K562 (cell line): Measurements from ENCODE around the gene BMPR2. TPM values are rescaled to one million over a fixed set of nuclear protein-coding genes. Genes with fewer than 3 reads are reported as not detected.

Experiments
- ATAC-seq: fragments of 200-7000 bp; cut with Tn5 transposase; 3 replicates; pipeline ENCODE4 v1.9.1; 2020; ENCODE audit warnings: moderate library complexity
- BruUV-seq: library from RNA; stranded (reverse); fragments of 400-500 nt; replicated peaks from 2 replicates; lab custom pipeline; 2021; lab: Mats Ljungman, UMichigan
- CTCF ChIA-PET: fragments of 300-600 bp; formaldehyde crosslinking; extraction: SDS; loops from one replicate; lab custom pipeline; 2021; ENCODE audit warnings: low intra/inter-chr PET ratio; lab: Yijun Ruan, JAX
- POLR2A ChIA-PET: fragments of 300-600, 350-650 bp; sonication (Branson Sonifier 250); formaldehyde crosslinking; extraction: SDS; loops from one replicate; lab custom pipeline; 2021; ENCODE audit warnings: antibody characterized with exemption, inconsistent platforms; lab: Yijun Ruan, JAX
- DNase-seq, 4 experiments: peaks; one replicate each; pipeline versions ENCODE4 v3.0.0 to v3.0.0-alpha.2; 2011 to 2018; ENCODE audit warnings: low spot score in 3 of 4, mixed read lengths in 3 of 4; ENCODE audit errors: extremely low read depth in 1 of 4
- FAIRE-seq: peaks from 2 replicates; lab custom pipeline; 2011; peaks lifted over from hg19 to GRCh38; lab: Jason Lieb, UNC
- H2AFZ ChIP-seq: 2 replicates; pipeline ENCODE4 v1.6.0; 2011; ENCODE audit warnings: low read depth, low read length, control low read depth, inconsistent platforms
- H3K27ac ChIP-seq: fragments of 200-600 bp; 3 replicates; pipeline ENCODE4 v1.8.0; 2011; ENCODE audit warnings: low read depth, mild to moderate bottlenecking, control low read depth, inconsistent platforms, low read length, moderate library complexity, mixed read lengths; ENCODE audit errors: extremely low read depth
- H3K27me3 ChIP-seq, 2 experiments: fragments of 300-600 bp in 1 of 2; 2 replicates in 1 of 2; 3 replicates in 1 of 2; pipeline versions ENCODE4 v1.6.0 to v1.8.0; 2011; ENCODE audit warnings: inconsistent platforms in 2 of 2, low read length in 2 of 2, mild to moderate bottlenecking in 1 of 2, mixed read lengths in 1 of 2, moderate library complexity in 1 of 2; ENCODE audit not compliant: control insufficient read depth in 2 of 2, insufficient read depth in 2 of 2
- H3K36me3 ChIP-seq: fragments of 300-600 bp; 3 replicates; pipeline ENCODE4 v1.8.0; 2011; ENCODE audit warnings: mild to moderate bottlenecking, low read length, inconsistent platforms; ENCODE audit not compliant: control insufficient read depth, insufficient read depth
- H3K4me1 ChIP-seq, 2 experiments: fragments of 200-600 bp in 1 of 2; replicated peaks in 1 of 2; 2 replicates in 1 of 2; 3 replicates in 1 of 2; pipeline versions ENCODE4 v1.5.1 to v1.8.0; 2011; ENCODE audit warnings: inconsistent platforms in 2 of 2, low read length in 2 of 2, mild to moderate bottlenecking in 1 of 2, mixed read lengths in 1 of 2, moderate library complexity in 1 of 2; ENCODE audit not compliant: control insufficient read depth in 2 of 2, insufficient read depth in 2 of 2
- H3K4me2 ChIP-seq: 2 replicates; pipeline ENCODE4 v1.6.1; 2011; ENCODE audit warnings: low read length, control low read depth, inconsistent platforms, mixed read lengths; ENCODE audit not compliant: insufficient read depth
- H3K4me3 ChIP-seq: fragments of 200-600 bp; sonication (generic), shearing (Covaris generic); 2 replicates; pipeline ENCODE4 v1.5.1; 2016; ENCODE audit warnings: control low read depth, inconsistent platforms
- H3K79me2 ChIP-seq: fragments of 200-600 bp; 3 replicates; pipeline ENCODE4 v1.8.0; 2011; ENCODE audit warnings: low read length, inconsistent platforms; ENCODE audit not compliant: control insufficient read depth, insufficient read depth
- H3K9ac ChIP-seq, 2 experiments: 2 replicates each; pipeline versions ENCODE4 v1.6.0 to v1.6.1; 2011; ENCODE audit warnings: low read depth in 2 of 2, low read length in 2 of 2, control low read depth in 1 of 2, inconsistent platforms in 1 of 2, mild to moderate bottlenecking in 1 of 2, mixed read lengths in 1 of 2; ENCODE audit not compliant: insufficient read depth in 1 of 2
- H3K9me1 ChIP-seq: one replicate; pipeline ENCODE4 v1.6.0; 2011; ENCODE audit warnings: inconsistent platforms, mild to moderate bottlenecking, low read length, moderate library complexity; ENCODE audit not compliant: control insufficient read depth, insufficient read depth
- H3K9me3 ChIP-seq: replicated peaks from 2 replicates; pipeline ENCODE4 v1.5.1; 2011; ENCODE audit warnings: low read depth, low read length, inconsistent platforms; ENCODE audit not compliant: control insufficient read depth, insufficient read depth
- H4K20me1 ChIP-seq: replicated peaks from 2 replicates; pipeline ENCODE4 v1.6.1; 2011; ENCODE audit warnings: low read length, inconsistent platforms, mixed read lengths; ENCODE audit not compliant: control insufficient read depth, insufficient read depth
- CEBPB ChIP-seq: fragments of 450-650 bp; IDR thresholded peaks from 2 replicates; pipeline ENCODE4 v1.6.1; 2016; ENCODE audit warnings: missing genetic modification characterization, missing compliant biosample characterization
- CTBP1 ChIP-seq: fragments of 450-650 bp; IDR thresholded peaks from 2 replicates; pipeline ENCODE4 v1.6.1; 2016; ENCODE audit warnings: borderline replicate concordance
- HNRNPL ChIP-seq: fragments of 200-400 bp; formaldehyde crosslinking; IDR thresholded peaks from 2 replicates; pipeline ENCODE4 v1.6.1; 2017; ENCODE audit warnings: low read depth, mild to moderate bottlenecking, low read length
- MXI1 ChIP-seq: IDR thresholded peaks from 2 replicates; pipeline ENCODE4 v1.6.1; 2011; ENCODE audit warnings: low read depth, mild to moderate bottlenecking, improper control_type of control experiment, low read length
- SMARCE1 ChIP-seq: fragments of 450-650 bp; IDR thresholded peaks from 2 replicates; pipeline ENCODE4 v1.7.1; 2016; ENCODE audit warnings: mild to moderate bottlenecking
- SRSF1 ChIP-seq: fragments of 200-400 bp; formaldehyde crosslinking; IDR thresholded peaks from 2 replicates; pipeline ENCODE4 v1.6.1; 2017; ENCODE audit warnings: mild to moderate bottlenecking, low read depth, low read length, moderate library complexity
- ZNF76 ChIP-seq: fragments of 250-450 bp; sonication (Bioruptor Pico); IDR thresholded peaks from 2 replicates; pipeline ENCODE4 v1.4.0; 2020; ENCODE audit warnings: mild to moderate bottlenecking, moderate library complexity, borderline replicate concordance
- WGBS: fragments of 100-300 bp; shearing (Covaris generic); methylation state at CpG from one replicate; pipeline ENCODE4 v1.1.6; 2016; ENCODE audit warnings: low coverage, mixed read lengths; ENCODE audit not compliant: insufficient coverage; ENCODE audit errors: missing lambda C conversion rate; 5-methylcytosine and 5-hydroxymethylcytosine counted together
- in situ Hi-C: fragments of 300-500 bp; cut with MboI; formaldehyde crosslinking; loops from 4 replicates; pipeline ENCODE4 v1.15.0; 2018; ENCODE audit warnings: inconsistent platforms, mixed read lengths
- intact Hi-C: fragments of 100-400 bp; cut with micrococcal nuclease; formaldehyde crosslinking; loops from 2 replicates; pipeline ENCODE4 v1.14.2; 2022
- polyA plus RNA-seq, 8 experiments: library from polyadenylated mRNA; depleted of rRNA in 4 of 8; stranded (reverse) in 5 of 8; unstranded in 3 of 8; fragments of >200 nt; fragmentation: Nextera tagmentation in 2 of 8; fragmentation: Illumina TruSeq in 1 of 8; extraction: Ambion mirVana in 2 of 8; extraction: Trizol in 1 of 8; gene quantifications; 2 replicates each; pipeline versions ENCODE4 v1.2.1 to v1.2.3, GENCODE V29; 2011 to 2014; ENCODE audit warnings: inconsistent platforms in 1 of 8, missing spikeins in 1 of 8
- total RNA-seq, 7 experiments: library from RNA; depleted of rRNA in 6 of 7; stranded (reverse); fragments of >200 nt in 6 of 7; fragmentation: Illumina TruSeq in 2 of 7; extraction: Trizol in 2 of 7; gene quantifications; 2 replicates each; pipeline versions ENCODE4 v1.2.1 to v1.2.3, GENCODE V29; 2011 to 2021; ENCODE audit warnings: low replicate concordance in 1 of 7
- TF ChIP-seq, protein P1 (sequence below): sonication (generic); formaldehyde crosslinking; IDR thresholded peaks from 2 replicates; pipeline ENCODE4 v1.8.0; 2023; ENCODE audit warnings: mild to moderate bottlenecking, missing genetic modification reagents
- TF ChIP-seq, protein P2 (sequence below), 2 experiments: fragments of 450-650 bp in 1 of 2; IDR thresholded peaks; 2 replicates each; pipeline ENCODE4 v1.6.1; 2011 to 2017; ENCODE audit warnings: low read depth in 2 of 2, antibody characterized with exemption in 1 of 2, borderline replicate concordance in 1 of 2, low read length in 1 of 2, mild to moderate bottlenecking in 1 of 2, mixed read lengths in 1 of 2; ENCODE audit not compliant: control insufficient read depth in 1 of 2
- TF ChIP-seq, protein P3 (sequence below): fragments of 450-650 bp; IDR thresholded peaks from 2 replicates; pipeline ENCODE4 v1.6.1; 2016; ENCODE audit warnings: low read depth, mild to moderate bottlenecking, moderate library complexity
- TF ChIP-seq, protein P4 (sequence below): sonication (generic); formaldehyde crosslinking; IDR thresholded peaks from 2 replicates; pipeline ENCODE4 v1.8.0; 2022; ENCODE audit warnings: mild to moderate bottlenecking, missing genetic modification reagents

The BMPR2 gene
- total and polyA plus RNA-seq, 9 of the 15 experiments (the other 6 are each of a cell fraction or from before 2014, with no cell fraction given): 0.73 to 5.0 (median 3.3) TPM

DNA sequence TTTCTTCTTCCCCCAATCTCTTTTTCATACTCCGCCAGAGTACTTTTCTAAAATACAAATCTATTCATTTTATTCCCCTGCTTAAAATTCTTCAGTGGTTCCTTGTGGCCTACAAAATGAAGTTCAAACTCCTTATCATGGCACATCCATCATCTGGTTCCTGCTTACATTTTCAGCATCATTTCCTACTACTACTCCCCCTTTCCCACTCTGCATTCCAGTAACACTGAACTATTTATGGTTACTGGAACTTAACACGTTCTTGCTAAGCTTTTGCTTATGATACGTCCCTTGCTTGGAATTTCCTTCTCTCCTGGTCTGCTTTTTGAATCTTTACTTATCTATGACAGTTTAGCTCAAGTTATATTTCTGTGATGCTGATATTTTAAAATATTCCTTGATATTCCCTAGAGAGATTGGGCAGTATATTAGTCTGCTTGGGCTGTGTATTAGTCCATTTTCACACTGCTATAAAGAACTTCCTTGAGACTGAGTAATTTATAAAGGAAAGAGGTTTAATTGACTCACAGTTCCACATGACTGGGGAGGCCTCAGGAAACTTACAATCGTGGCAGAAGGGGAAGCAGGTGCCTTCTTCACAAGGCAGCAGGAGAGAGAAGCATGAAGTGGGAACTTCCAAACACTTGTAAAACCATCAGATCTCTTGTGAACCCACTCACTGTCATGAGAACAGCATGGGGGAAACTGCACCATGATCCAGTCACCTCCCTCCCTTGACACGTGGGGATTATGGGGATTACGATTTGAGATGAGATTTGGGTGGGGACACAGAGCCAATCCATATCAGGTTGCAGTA lies 53.2 kb downstream of the BMPR2 start:
- ChIA-PET CTCF (no interaction called here), POLR2A (no interaction called here)
- WGBS: 37% methylated on average over 5 of the region's 6 CpGs
- H3K9ac ChIP-seq: no peak overlapping the region
- no peaks in the 10 kb centered on the region for H3K27me3 ChIP-seq
- intact Hi-C loops (no loop called here), in situ Hi-C loops (no loop called here)
- no peak overlapping the region for H2AFZ ChIP-seq
- no peak overlapping the region for H3K4me2 ChIP-seq
- H4K20me1 ChIP-seq: no peaks in the 10 kb centered on the region
- DNase-seq (no peak), FAIRE-seq (no peak), ATAC-seq (no peak)
- no peaks in the 10 kb centered on the region for H3K4me1 ChIP-seq
- H3K36me3 ChIP-seq: no peaks in the 10 kb centered on the region
- no peak overlapping the region for H3K4me3 ChIP-seq
- no peaks in the 10 kb centered on the region for H3K9me1 ChIP-seq
- H3K79me2 ChIP-seq: no peaks in the 10 kb centered on the region
- no peaks in the 10 kb centered on the region for H3K9me3 ChIP-seq
- H3K27ac ChIP-seq: no peak overlapping the region
- BruUV-seq: no TSS peak
- TF ChIP-seq SMARCE1 (no peak), CEBPB (tag) (no peak), HNRNPL (no peak), ZNF76 (CRISPR knock-in tag) (no peak), SRSF1 (no peak), MXI1 (no peak), CTBP1 (no peak)
- TF ChIP-seq, protein P1, sequence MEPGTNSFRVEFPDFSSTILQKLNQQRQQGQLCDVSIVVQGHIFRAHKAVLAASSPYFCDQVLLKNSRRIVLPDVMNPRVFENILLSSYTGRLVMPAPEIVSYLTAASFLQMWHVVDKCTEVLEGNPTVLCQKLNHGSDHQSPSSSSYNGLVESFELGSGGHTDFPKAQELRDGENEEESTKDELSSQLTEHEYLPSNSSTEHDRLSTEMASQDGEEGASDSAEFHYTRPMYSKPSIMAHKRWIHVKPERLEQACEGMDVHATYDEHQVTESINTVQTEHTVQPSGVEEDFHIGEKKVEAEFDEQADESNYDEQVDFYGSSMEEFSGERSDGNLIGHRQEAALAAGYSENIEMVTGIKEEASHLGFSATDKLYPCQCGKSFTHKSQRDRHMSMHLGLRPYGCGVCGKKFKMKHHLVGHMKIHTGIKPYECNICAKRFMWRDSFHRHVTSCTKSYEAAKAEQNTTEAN (CRISPR knock-in tag): no peak
- TF ChIP-seq, protein P2, sequence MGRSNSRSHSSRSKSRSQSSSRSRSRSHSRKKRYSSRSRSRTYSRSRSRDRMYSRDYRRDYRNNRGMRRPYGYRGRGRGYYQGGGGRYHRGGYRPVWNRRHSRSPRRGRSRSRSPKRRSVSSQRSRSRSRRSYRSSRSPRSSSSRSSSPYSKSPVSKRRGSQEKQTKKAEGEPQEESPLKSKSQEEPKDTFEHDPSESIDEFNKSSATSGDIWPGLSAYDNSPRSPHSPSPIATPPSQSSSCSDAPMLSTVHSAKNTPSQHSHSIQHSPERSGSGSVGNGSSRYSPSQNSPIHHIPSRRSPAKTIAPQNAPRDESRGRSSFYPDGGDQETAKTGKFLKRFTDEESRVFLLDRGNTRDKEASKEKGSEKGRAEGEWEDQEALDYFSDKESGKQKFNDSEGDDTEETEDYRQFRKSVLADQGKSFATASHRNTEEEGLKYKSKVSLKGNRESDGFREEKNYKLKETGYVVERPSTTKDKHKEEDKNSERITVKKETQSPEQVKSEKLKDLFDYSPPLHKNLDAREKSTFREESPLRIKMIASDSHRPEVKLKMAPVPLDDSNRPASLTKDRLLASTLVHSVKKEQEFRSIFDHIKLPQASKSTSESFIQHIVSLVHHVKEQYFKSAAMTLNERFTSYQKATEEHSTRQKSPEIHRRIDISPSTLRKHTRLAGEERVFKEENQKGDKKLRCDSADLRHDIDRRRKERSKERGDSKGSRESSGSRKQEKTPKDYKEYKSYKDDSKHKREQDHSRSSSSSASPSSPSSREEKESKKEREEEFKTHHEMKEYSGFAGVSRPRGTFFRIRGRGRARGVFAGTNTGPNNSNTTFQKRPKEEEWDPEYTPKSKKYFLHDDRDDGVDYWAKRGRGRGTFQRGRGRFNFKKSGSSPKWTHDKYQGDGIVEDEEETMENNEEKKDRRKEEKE (IDR thresholded peaks at IDR 0.05; ENCODE audit: borderline replicate concordance in 1 of 2, control insufficient read depth in 1 of 2, low read depth in 2 of 2, low read length in 1 of 2): no peak
- TF ChIP-seq, protein P3, sequence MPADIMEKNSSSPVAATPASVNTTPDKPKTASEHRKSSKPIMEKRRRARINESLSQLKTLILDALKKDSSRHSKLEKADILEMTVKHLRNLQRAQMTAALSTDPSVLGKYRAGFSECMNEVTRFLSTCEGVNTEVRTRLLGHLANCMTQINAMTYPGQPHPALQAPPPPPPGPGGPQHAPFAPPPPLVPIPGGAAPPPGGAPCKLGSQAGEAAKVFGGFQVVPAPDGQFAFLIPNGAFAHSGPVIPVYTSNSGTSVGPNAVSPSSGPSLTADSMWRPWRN: no peak
- TF ChIP-seq, protein P4, sequence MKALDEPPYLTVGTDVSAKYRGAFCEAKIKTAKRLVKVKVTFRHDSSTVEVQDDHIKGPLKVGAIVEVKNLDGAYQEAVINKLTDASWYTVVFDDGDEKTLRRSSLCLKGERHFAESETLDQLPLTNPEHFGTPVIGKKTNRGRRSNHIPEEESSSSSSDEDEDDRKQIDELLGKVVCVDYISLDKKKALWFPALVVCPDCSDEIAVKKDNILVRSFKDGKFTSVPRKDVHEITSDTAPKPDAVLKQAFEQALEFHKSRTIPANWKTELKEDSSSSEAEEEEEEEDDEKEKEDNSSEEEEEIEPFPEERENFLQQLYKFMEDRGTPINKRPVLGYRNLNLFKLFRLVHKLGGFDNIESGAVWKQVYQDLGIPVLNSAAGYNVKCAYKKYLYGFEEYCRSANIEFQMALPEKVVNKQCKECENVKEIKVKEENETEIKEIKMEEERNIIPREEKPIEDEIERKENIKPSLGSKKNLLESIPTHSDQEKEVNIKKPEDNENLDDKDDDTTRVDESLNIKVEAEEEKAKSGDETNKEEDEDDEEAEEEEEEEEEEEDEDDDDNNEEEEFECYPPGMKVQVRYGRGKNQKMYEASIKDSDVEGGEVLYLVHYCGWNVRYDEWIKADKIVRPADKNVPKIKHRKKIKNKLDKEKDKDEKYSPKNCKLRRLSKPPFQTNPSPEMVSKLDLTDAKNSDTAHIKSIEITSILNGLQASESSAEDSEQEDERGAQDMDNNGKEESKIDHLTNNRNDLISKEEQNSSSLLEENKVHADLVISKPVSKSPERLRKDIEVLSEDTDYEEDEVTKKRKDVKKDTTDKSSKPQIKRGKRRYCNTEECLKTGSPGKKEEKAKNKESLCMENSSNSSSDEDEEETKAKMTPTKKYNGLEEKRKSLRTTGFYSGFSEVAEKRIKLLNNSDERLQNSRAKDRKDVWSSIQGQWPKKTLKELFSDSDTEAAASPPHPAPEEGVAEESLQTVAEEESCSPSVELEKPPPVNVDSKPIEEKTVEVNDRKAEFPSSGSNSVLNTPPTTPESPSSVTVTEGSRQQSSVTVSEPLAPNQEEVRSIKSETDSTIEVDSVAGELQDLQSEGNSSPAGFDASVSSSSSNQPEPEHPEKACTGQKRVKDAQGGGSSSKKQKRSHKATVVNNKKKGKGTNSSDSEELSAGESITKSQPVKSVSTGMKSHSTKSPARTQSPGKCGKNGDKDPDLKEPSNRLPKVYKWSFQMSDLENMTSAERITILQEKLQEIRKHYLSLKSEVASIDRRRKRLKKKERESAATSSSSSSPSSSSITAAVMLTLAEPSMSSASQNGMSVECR (CRISPR knock-in tag): no peak
